ENCODE results near the gene KIF17. TPM values are rescaled to one million over a fixed set of nuclear protein-coding genes. Genes with fewer than 3 reads are reported as not detected.

The KIF17 gene
- total and polyA plus RNA-seq, 3 experiments from 2014 or later = not detected

GRCh38 chr1:20686883-20687725, 30.7 kb downstream of the KIF17 start:
- Histone ChIP-seq H3K36me3 (ENCODE audit: insufficient read depth, low read length) (no peaks in the 10 kb centered on the region), H3K9me3 (ENCODE audit: low read length) (no peaks in the 10 kb centered on the region), H3K27ac (ENCODE audit: low read depth, low read length) (no peak overlapping the region), H3K27me3 (ENCODE audit: insufficient read depth, low read length, poor library complexity, severe bottlenecking) (no peaks in the 10 kb centered on the region), H3K4me1 (ENCODE audit: insufficient read depth, low read length) (no peaks in the 10 kb centered on the region), H3K4me3 (ENCODE audit: low read length) (no peak overlapping the region)
- CTCF ChIA-PET = interaction anchor here (1.1 to 1.7 kb wide), 2 partner anchors 10 to 20 kb away, joined by 3 to 6 read pairs; no protein-coding TSS in a partner anchor
- Mint-ChIP-seq H3K4me3 (no peak overlapping the region), H3K9me3 (no peaks in the 10 kb centered on the region), H3K27ac (no peak overlapping the region), H3K4me1 (no peaks in the 10 kb centered on the region), H3K36me3 (peaks cover 0 to 2% (median 0%) of the 10 kb centered on the region in 3 donors), H3K27me3 (peaks cover 0 to 14% of the 10 kb centered on the region in 2 donors)
- POLR2A ChIA-PET = interaction anchor here (0.5 kb wide), 1 partner anchor 600 kb away, joined by 4 read pairs; no protein-coding TSS in a partner anchor
- no peak for DNase-seq

- no peaks in the 10 kb centered on the region for H3K36me3 Mint-ChIP-seq
- POLR2A ChIA-PET = no interaction called here
- no peaks in the 10 kb centered on the region for H3K9me3 Mint-ChIP-seq
- no peak overlapping the region for H3K27ac ChIP-seq (ENCODE audit: low read depth, low read length)
- H3K4me3 Mint-ChIP-seq = no peak overlapping the region
- CTCF ChIA-PET = interaction anchor here (2.0 kb wide), 1 partner anchor 11 kb away, joined by 6 read pairs; no protein-coding TSS in a partner anchor
- H3K27me3 Mint-ChIP-seq = peaks cover 6 to 20% of the 10 kb centered on the region in 2 donors
- no peak for DNase-seq
- H3K27ac Mint-ChIP-seq = peak overlapping the region in 1 of 8 donors; percentile 54
- H3K4me3 ChIP-seq (ENCODE audit: low read length) = no peak overlapping the region
- no peaks in the 10 kb centered on the region for H3K4me1 ChIP-seq (ENCODE audit: insufficient read depth, low read length)
- no peaks in the 10 kb centered on the region for H3K4me1 Mint-ChIP-seq
- no peaks in the 10 kb centered on the region for H3K27me3 ChIP-seq (ENCODE audit: insufficient read depth, low read length, poor library complexity, severe bottlenecking)
- no peaks in the 10 kb centered on the region for H3K9me3 ChIP-seq (ENCODE audit: low read length)
- no peaks in the 10 kb centered on the region for H3K36me3 ChIP-seq (ENCODE audit: insufficient read depth, low read length)
Measured at GRCh38 chr1:20685741-20686140, 32.1 kb downstream of the KIF17 start.

- peaks cover 6 to 25% of the 10 kb centered on the region in 2 donors for H3K27me3 Mint-ChIP-seq
- H3K4me1 Mint-ChIP-seq = no peaks in the 10 kb centered on the region
- H3K27ac Mint-ChIP-seq = peak overlapping the region in 1 of 8 donors; percentile 54
- H3K27ac ChIP-seq (ENCODE audit: low read depth, low read length) = no peak overlapping the region
- CTCF ChIA-PET = interaction anchor here (2.0 kb wide), 1 partner anchor 11 kb away, joined by 6 read pairs; no protein-coding TSS in a partner anchor
- H3K27me3 ChIP-seq (ENCODE audit: insufficient read depth, low read length, poor library complexity, severe bottlenecking) = no peaks in the 10 kb centered on the region
- no peaks in the 10 kb centered on the region for H3K9me3 ChIP-seq (ENCODE audit: low read length)
- no peak for DNase-seq
- no peak overlapping the region for H3K4me3 ChIP-seq (ENCODE audit: low read length)
- no peaks in the 10 kb centered on the region for H3K36me3 Mint-ChIP-seq
- no peak overlapping the region for H3K4me3 Mint-ChIP-seq
- H3K9me3 Mint-ChIP-seq = no peaks in the 10 kb centered on the region
- no peaks in the 10 kb centered on the region for H3K36me3 ChIP-seq (ENCODE audit: insufficient read depth, low read length)
- POLR2A ChIA-PET = no interaction called here
- H3K4me1 ChIP-seq (ENCODE audit: insufficient read depth, low read length) = no peaks in the 10 kb centered on the region
Measured at GRCh38 chr1:20685099-20685662, 32.6 kb downstream of the KIF17 start.

- DNase-seq = no peak
- ChIA-PET CTCF (interaction anchor here (2.0 kb wide), 1 partner anchor 12 kb away, joined by 6 read pairs; no protein-coding TSS in a partner anchor), POLR2A (no interaction called here)
- Histone ChIP-seq H3K4me1 (ENCODE audit: insufficient read depth, low read length) (no peaks in the 10 kb centered on the region), H3K27ac (ENCODE audit: low read depth, low read length) (no peak overlapping the region), H3K9me3 (ENCODE audit: low read length) (no peaks in the 10 kb centered on the region), H3K4me3 (ENCODE audit: low read length) (no peak overlapping the region), H3K27me3 (ENCODE audit: insufficient read depth, low read length, poor library complexity, severe bottlenecking) (no peaks in the 10 kb centered on the region), H3K36me3 (ENCODE audit: insufficient read depth, low read length) (no peaks in the 10 kb centered on the region)
- Mint-ChIP-seq H3K36me3 (no peaks in the 10 kb centered on the region), H3K27me3 (peaks cover 6 to 27% of the 10 kb centered on the region in 2 donors), H3K4me1 (no peaks in the 10 kb centered on the region), H3K9me3 (no peaks in the 10 kb centered on the region), H3K27ac (no peak overlapping the region), H3K4me3 (no peak overlapping the region)
Measured at GRCh38 chr1:20684651-20685050, 33.2 kb downstream of the KIF17 start.

GRCh38 chr1:20684050-20684620, 33.7 kb downstream of the KIF17 start:
- no peaks in the 10 kb centered on the region for H3K36me3 ChIP-seq (ENCODE audit: insufficient read depth, low read length)
- H3K4me3 Mint-ChIP-seq = no peak overlapping the region
- no peaks in the 10 kb centered on the region for H3K4me1 ChIP-seq (ENCODE audit: insufficient read depth, low read length)
- H3K9me3 ChIP-seq (ENCODE audit: low read length) = no peaks in the 10 kb centered on the region
- H3K27me3 ChIP-seq (ENCODE audit: insufficient read depth, low read length, poor library complexity, severe bottlenecking) = no peaks in the 10 kb centered on the region
- no peaks in the 10 kb centered on the region for H3K9me3 Mint-ChIP-seq
- no peak overlapping the region for H3K27ac ChIP-seq (ENCODE audit: low read depth, low read length)
- CTCF ChIA-PET = interaction anchor here (2.0 kb wide), 1 partner anchor 12 kb away, joined by 6 read pairs; no protein-coding TSS in a partner anchor
- no peak overlapping the region for H3K27ac Mint-ChIP-seq
- H3K27me3 Mint-ChIP-seq = peaks cover 6 to 27% of the 10 kb centered on the region in 2 donors
- peaks cover 0 to 3% (median 0%) of the 10 kb centered on the region in 3 donors for H3K4me1 Mint-ChIP-seq
- H3K4me3 ChIP-seq (ENCODE audit: low read length) = no peak overlapping the region
- POLR2A ChIA-PET = no interaction called here
- no peaks in the 10 kb centered on the region for H3K36me3 Mint-ChIP-seq
- DNase-seq = no peak

- H3K4me3 ChIP-seq (ENCODE audit: low read length) = no peak overlapping the region
- Mint-ChIP-seq H3K27ac (no peak overlapping the region), H3K27me3 (peaks cover 6 to 27% of the 10 kb centered on the region in 2 donors), H3K36me3 (no peaks in the 10 kb centered on the region), H3K9me3 (no peaks in the 10 kb centered on the region), H3K4me1 (peaks cover 3 to 7% (median 4%) of the 10 kb centered on the region in 3 donors), H3K4me3 (no peak overlapping the region)
- no peaks in the 10 kb centered on the region for H3K27me3 ChIP-seq (ENCODE audit: insufficient read depth, low read length, poor library complexity, severe bottlenecking)
- DNase-seq = no peak
- ChIA-PET POLR2A (no interaction called here), CTCF (no interaction called here)
- H3K27ac ChIP-seq (ENCODE audit: low read depth, low read length) = no peak overlapping the region
- no peaks in the 10 kb centered on the region for H3K4me1 ChIP-seq (ENCODE audit: insufficient read depth, low read length)
- H3K36me3 ChIP-seq (ENCODE audit: insufficient read depth, low read length) = no peaks in the 10 kb centered on the region
- no peaks in the 10 kb centered on the region for H3K9me3 ChIP-seq (ENCODE audit: low read length)
Measured at GRCh38 chr1:20683614-20684013, 34.2 kb downstream of the KIF17 start.

- H3K36me3 ChIP-seq (ENCODE audit: insufficient read depth, low read length) = no peaks in the 10 kb centered on the region
- Mint-ChIP-seq H3K27me3 (peaks cover 7 to 30% of the 10 kb centered on the region in 2 donors), H3K4me3 (no peak overlapping the region), H3K9me3 (peaks cover 0 to 4% (median 3%) of the 10 kb centered on the region in 5 donors), H3K4me1 (peaks cover 9 to 14% (median 9%) of the 10 kb centered on the region in 3 donors), H3K27ac (no peak overlapping the region), H3K36me3 (no peaks in the 10 kb centered on the region)
- H3K4me1 ChIP-seq (ENCODE audit: insufficient read depth, low read length) = no peaks in the 10 kb centered on the region
- no peak overlapping the region for H3K4me3 ChIP-seq (ENCODE audit: low read length)
- H3K9me3 ChIP-seq (ENCODE audit: low read length) = no peaks in the 10 kb centered on the region
- no peaks in the 10 kb centered on the region for H3K27me3 ChIP-seq (ENCODE audit: insufficient read depth, low read length, poor library complexity, severe bottlenecking)
- CTCF ChIA-PET = no interaction called here
- H3K27ac ChIP-seq (ENCODE audit: low read depth, low read length) = no peak overlapping the region
- DNase-seq = no peak
- POLR2A ChIA-PET = no interaction called here
Measured at GRCh38 chr1:20682571-20683236, 35.1 kb downstream of the KIF17 start.
